GM19438 (cell line): Measurements from ENCODE around the gene TTC7B.

ENCODE experiments used
- ATAC-seq: cut with Tn5 transposase; IDR thresholded peaks from one replicate; pipeline ENCODE4 v1.9.1; 2021; ENCODE audit warnings: low read depth; ENCODE audit not compliant: unreplicated experiment

TTC7B gene

DNA sequence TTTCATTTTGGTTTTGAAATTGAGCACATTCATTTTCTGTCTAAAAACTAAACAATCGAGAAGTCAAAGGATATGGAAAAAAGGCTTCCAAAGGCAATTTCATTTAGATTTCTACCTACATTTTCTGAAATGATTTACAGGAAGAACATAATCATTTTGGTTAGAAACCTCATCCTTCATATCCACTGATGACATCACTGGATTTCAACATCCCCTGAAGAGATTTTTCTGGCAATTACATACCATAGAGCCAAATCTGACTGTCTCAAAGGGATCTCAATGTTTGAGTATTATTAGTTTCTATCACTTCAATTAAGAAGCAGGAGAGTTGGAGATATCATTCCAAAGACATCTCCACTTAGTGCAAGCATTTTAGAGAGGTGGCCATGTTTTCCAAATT, 137.8 kb downstream of the TTC7B start:
- ATAC-seq: no peak

DNA sequence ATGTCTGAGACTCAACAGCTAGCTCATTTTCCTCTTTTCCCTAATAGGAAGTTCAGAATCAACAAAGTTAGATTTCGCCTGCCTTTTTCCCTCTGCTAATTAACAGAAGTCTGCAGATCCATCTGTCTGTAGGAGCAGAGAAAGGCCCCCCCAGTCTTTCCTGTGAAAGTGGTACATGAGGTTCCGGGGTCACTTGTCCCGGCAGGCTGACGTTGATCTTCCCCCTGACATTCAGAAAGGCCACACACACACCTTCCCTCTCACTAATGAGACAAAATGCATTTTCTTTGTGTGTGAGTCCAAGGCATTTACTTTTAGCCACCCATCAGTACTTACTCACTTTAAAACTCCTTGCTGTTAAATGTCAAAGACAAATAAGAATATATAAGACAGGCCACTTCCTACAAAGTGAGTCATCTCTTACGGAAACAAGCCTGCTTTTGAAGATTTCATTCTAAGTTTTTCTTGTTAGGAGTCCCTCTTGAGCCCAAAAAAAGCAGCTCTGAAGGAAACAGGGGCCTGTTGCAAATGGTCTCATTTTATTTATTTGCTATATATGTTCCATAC, 138.7 kb downstream of the TTC7B start:
- no peak for ATAC-seq

GRCh38 chr14:90676912-90677311, 139.3 kb downstream of the TTC7B start:
- no peak for ATAC-seq

GRCh38 chr14:90676356-90676755, 139.9 kb downstream of the TTC7B start:
- ATAC-seq: no peak

DNA sequence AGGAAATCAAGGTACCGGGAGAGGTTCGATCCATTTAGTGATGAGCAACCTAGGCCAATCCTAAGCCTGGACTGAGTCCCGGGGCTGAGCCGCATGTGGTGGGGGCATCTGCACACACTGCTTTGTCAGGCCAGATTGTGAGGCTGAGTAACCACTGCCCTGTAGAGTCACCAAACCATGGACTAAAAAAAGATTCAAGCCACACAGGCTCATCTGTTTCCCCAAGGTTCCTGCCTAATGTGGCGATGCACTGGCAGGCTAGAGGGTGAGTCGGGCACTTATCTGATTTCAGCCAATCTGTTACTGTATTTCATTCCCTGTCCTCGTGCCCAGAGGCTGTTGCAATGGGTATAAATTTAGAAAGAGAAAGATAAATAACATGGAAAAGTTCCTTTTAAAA, 140.8 kb downstream of the TTC7B start:
- ATAC-seq: no peak

DNA sequence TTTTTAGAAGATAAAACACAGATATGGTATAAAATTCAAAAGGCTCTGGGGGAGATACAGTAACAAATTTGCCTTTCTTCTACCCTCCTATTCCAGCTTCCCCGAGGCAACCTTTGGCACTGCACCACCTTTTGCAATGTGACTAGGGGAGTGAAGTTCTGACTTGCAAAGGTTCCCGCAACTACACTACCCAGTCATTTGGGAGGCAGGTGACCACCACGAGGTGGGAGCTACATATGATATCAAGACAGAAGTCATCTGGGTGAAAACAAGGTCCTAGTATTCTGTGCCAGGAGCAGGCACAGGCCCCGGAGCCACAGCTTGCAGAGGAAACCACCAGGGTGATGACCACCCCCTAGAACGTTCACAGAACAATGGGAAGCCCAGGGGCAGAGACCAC, 141.5 kb downstream of the TTC7B start:
- no peak for ATAC-seq

DNA sequence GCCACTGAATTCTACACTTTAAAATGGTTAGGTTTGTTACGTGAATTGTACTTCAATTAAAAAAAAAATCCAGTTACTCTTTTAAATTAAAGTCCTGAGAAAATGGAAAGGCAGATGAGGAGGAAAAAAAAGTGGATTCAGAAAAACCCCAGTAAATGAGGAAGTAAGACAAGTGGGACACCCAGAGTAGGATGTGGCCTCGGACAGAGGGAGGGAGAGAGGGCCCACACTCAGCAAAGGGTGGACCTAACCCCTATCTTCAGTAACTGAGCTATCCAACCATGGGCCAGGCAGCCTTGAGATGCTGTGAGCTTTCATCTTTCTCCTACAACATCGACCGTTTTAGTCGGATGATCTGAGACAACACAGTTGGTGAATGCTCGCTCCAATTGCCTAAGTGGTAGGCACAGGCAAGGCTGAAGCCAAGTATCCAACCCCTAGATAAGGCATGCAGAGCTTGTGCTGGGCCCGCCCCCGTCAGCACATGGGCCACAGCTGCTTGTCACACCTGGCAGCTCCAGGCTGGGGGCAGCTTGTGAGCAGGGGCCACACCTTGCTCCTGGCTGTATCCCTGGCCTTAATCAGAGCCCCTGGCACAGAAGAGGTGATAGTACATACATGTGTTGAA, 142.1 kb downstream of the TTC7B start:
- ATAC-seq: no peak

DNA sequence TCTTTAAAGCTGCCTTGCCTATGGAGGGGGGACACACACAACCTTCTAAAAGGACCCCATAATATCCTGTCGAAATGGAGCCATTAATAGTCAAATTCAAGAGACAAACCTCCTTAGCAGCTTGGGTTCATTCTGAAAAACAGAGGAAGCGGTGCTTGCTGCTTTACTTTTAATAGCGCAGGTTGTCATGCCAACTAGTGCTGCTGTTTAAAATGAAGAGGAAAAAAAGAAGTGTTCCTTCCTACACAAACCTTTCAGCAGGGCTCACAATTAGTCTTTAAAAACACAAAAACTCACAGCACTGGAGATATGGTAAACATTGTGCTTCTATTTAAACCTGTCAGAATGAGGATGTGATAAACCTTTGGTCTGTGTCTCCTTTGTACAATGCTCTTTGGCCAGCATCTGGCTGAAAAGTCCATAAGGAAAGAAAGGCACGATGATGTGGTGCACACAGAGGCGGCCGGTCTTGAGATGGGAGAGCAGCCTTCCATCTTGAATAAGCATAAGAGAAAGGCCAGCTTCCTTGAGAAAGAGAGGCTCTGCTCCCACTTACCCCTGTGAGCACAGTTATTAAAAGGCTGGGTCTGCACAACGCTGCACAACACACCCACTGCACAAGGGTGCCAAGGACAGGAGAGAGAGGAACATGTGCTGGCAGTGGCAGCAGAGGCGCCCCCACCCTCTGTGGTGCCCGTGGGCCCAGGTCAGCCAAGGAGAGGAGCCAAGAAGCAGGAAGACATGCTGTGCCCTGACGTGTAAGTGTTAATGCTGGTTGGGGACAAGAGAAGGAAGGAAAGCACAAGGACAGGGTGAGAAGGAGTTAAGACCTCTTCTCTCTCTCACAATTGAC, 144.6 kb downstream of the TTC7B start:
- ATAC-seq: no peak

GRCh38 chr14:90669731-90670130, 146.5 kb downstream of the TTC7B start:
- ATAC-seq: no peak

DNA sequence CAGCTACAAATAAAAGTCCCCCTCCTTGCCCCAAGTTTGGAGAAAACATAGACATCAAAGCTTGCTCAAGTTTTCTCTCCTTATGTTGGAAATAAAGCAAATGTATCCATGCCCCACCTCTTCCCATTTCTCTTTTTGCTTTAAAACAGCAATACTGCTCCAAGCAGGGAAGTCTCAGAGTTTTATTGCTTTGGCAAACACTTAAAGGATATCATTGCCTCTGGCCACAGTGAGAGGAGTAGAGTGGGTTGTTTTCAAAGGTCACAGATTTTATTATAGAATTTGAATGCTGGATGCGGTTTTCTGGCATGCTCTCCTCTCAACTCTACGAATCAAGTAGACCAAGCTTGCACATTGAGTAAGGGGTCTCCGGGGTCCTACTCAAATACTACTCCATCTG, 149.7 kb downstream of the TTC7B start:
- no peak for ATAC-seq

DNA sequence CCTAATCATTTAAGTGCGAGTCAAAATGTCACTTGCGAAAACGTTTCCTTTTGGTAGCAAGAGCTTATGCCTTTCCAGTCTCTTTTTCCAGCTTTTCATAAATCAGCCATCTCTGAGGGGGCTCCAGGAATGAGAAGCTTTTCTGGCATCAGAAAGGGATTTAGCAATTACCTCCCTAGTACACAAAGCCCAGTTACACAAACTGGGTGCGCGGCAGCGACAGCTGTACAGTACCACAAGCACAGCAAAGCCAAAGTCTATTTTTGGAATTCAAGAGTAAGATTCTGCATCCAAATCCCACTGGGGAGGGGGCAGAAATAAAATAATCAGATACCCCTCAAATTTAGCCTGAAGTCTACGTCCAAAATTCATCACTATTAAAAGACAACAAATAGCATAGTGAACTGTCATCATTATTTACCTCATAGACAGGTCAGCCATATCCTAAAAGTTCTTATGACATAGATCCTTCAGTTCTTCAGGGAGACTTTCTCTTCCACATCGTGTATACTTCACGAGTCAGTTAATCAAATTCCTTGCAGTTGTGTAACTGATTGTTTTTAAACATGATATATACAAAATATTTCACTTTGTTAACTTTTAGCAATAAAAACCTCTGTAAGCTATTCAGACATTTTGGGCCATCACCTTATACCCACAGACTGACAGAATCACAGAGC, 150.8 kb downstream of the TTC7B start:
- no peak for ATAC-seq

DNA sequence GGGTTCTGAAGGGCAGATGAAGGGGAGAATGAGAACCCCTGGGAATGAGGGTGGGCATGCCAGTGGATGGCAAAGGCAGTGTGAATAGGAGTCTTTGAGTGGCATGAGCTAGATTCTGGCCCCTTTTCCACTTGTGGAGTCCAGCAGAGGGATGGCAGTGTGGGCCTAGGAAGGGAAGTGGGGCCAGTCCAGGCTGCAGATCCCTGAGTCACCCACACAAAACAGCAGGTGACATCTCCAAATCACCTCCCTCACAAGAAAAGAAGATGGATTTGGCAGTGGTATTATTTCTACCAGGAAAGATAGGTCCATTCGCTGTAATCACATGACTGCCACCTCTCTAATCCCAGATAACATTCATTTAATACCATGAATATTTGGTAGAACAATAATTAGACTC, 151.3 kb downstream of the TTC7B start:
- ATAC-seq: no peak

DNA sequence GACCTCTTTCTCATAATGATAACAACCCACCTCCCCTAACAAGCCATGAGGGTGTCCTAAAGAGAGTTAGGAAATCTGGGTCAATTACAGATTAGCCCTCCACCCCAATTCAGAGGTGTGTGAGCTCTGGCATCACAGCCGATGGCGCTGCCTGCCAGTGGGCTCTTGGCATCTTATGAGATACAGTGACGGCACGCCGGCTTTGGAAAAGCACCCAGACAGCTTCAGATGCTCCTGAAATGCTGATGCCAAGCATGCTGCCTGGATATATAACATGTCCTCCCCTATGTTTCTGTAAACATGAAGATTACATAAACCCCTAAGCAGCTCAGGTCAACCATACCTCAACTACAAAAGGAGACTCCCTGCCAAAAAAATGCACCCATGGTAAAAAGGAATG, 152.6 kb downstream of the TTC7B start:
- no peak for ATAC-seq

- ATAC-seq: no peak
Measured at GRCh38 chr14:90663140-90663539, 153.1 kb downstream of the TTC7B start.

DNA sequence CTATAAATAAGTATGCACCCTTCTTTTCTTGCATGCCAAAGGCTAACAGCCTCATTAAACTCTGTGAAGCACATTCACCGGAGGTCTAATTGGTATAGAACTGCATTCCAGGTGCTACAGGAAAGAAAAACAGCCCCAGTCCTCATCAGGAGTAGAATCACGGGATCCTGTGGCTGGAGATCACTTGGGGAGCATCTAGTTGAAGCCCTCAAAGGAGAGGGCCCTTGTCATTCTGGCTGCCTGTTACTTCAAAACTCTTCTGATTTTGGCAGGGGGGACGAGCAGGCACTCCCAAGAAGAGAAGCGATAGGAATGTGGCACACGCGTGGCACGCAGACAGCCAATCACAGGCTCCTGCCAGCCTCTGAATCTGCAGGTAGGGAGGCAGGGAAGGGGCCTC, 154.4 kb downstream of the TTC7B start:
- ATAC-seq: no peak

GRCh38 chr14:90660865-90661570, 155.2 kb downstream of the TTC7B start:
- no peak for ATAC-seq

DNA sequence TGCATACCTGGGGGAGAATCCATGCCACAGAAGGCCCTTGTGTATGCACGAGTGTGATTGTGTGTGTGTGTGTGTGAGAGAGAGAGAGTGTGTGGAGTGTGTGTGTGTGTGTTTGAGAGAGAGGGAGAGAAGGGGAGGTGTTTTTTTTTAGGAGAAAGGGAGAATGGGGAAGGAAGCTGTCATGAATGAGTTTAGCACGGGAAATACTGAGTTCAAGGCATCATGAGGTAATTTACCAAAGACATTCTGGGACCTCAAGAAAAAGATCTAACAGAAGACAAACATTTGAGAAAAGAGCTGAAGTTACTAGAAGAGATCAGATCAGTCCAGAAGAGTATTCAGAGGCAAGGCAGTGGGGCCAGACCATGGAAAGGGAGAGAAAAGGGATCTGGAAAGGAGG, 157.1 kb downstream of the TTC7B start:
- no peak for ATAC-seq

DNA sequence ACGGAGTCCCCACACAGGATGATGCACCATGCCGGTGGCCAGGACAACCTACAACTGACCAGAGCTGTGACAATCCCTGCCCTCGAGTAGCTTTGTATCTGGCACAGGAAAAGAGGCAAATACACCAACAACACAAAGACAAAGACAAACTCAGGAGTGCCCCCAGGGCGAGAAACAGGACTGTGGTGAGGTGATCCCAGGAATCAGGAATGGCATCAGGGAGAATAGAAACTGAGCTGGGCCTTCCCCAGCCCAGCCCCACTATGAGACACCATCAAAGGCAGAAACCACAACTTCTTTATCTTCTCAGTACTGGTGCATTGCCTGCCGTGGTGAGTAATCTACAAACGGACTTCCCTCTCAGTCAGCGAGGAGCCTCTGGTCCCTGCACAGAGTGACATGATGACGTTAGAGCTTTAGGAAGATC, 157.7 kb downstream of the TTC7B start:
- no peak for ATAC-seq

DNA sequence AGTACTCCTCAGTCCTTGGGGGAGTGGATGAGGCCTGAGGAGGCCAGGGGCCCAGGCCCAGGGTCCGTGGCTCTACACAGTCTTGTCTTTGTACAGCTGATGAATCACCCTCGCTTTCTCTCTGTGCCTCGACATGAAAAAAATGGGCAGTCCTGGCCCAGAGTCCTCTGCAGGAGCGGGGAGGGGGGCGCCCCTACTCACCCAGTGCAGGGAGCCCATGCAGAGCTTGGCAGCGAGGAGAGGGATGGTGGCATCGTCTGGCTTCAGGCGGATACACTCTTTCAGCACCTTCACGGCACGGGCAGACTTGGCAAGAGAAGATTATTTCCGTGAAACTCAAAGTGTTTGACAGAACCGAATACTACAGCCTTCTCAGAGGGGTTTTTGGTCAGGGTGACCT, 159.3 kb downstream of the TTC7B start:
- ATAC-seq: no peak

DNA sequence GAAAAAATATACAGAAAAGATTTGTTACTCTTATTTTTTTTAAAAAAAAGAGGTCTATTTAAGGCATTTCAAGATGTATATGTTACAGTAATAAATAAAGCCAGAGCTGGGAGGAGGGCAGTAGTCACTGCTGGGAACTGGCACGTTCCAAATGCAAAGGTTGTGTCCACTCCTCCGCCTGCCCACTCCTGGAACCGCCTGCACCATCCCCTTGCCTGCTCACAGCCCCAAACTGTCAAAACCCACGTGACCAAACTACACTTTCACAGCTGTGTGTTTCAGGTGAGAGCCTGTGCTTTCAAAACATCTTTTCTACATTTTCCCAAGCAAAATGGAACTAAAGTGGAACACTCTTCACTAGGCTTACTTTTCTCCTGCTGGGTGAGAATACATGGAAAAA, 160.4 kb downstream of the TTC7B start:
- no peak for ATAC-seq

DNA sequence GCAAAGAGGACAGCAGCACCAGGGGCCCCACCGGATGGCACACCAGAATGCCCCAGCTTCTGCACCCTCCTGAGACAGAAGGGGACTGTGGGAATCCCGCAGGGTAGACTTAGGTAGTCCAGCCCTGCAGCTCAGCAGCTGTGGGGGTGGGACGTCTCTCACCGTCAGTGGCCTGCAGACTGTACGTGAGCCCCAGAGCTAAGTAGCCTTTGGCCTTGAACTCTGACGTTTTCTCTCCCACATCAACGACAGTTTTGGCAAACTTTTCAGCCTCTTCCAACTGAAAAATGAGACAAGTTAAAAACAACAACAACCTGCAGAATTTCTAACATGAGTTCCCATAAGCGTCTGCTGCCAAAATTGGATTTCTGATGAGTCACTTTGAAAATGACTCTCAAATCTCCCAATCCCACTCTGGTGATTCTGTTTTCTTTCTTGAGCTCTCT, 161.4 kb downstream of the TTC7B start:
- ATAC-seq: no peak
